Trophoblast cell (in vitro differentiated cells and primary cell): Measurements from ENCODE around the gene RABGAP1.

Experiments
- DNase-seq, 2 donors: peaks; one replicate each; pipeline ENCODE4 v3.0.0-alpha.2; 2016
- H2AFZ ChIP-seq: 2 replicates; pipeline ENCODE4 v1.6.1; 2013; ENCODE audit warnings: low read length, moderate library complexity, mild to moderate bottlenecking; ENCODE audit not compliant: insufficient read depth, poor library complexity
- H2AK5ac ChIP-seq: 2 replicates; pipeline ENCODE4 v1.6.1; 2013; ENCODE audit warnings: mild to moderate bottlenecking, low read length
- H2BK120ac ChIP-seq: 2 replicates; pipeline ENCODE4 v1.6.1; 2013; ENCODE audit warnings: low read length, mild to moderate bottlenecking, moderate library complexity; ENCODE audit not compliant: insufficient read depth, poor library complexity
- H2BK12ac ChIP-seq: 2 replicates; pipeline ENCODE4 v1.6.1; 2013; ENCODE audit warnings: mild to moderate bottlenecking, low read length, moderate library complexity
- H2BK5ac ChIP-seq: 2 replicates; pipeline ENCODE4 v1.6.1; 2013; ENCODE audit warnings: low read length, low read depth, moderate library complexity, mild to moderate bottlenecking; ENCODE audit not compliant: poor library complexity
- H3K14ac ChIP-seq: 2 replicates; pipeline ENCODE4 v1.6.1; 2013; ENCODE audit warnings: mild to moderate bottlenecking, low read length
- H3K18ac ChIP-seq: 2 replicates; pipeline ENCODE4 v1.6.1; 2013; ENCODE audit warnings: mild to moderate bottlenecking, low read length
- H3K23ac ChIP-seq: 2 replicates; pipeline ENCODE4 v1.6.1; 2013; ENCODE audit warnings: low read length
- H3K27ac ChIP-seq: 2 replicates; pipeline ENCODE4 v1.5.1; 2013; ENCODE audit warnings: low read depth, mild to moderate bottlenecking, inconsistent platforms, low read length, moderate library complexity
- H3K27me3 ChIP-seq: 2 replicates; pipeline ENCODE4 v1.6.1; 2013; ENCODE audit warnings: inconsistent platforms, mild to moderate bottlenecking, low read length, moderate library complexity; ENCODE audit not compliant: insufficient read depth
- H3K36me3 ChIP-seq, 2 experiments: 1 replicate in 1 of 2; 2 replicates in 1 of 2; pipeline ENCODE4 v1.6.1; 2013; ENCODE audit warnings: low read length in 2 of 2, mild to moderate bottlenecking in 2 of 2, moderate library complexity in 1 of 2; ENCODE audit not compliant: insufficient read depth in 2 of 2, control insufficient read depth in 1 of 2
- H3K4ac ChIP-seq: 2 replicates; pipeline ENCODE4 v1.6.1; 2013; ENCODE audit warnings: low read depth, mild to moderate bottlenecking, low read length, moderate library complexity
- H3K4me1 ChIP-seq, 2 experiments: 1 replicate in 1 of 2; 2 replicates in 1 of 2; pipeline ENCODE4 v1.6.1; 2013; ENCODE audit warnings: low read length in 2 of 2, mild to moderate bottlenecking in 2 of 2, moderate library complexity in 1 of 2; ENCODE audit not compliant: insufficient read depth in 2 of 2, control insufficient read depth in 1 of 2
- H3K4me2 ChIP-seq: 2 replicates; pipeline ENCODE4 v1.6.1; 2013; ENCODE audit warnings: inconsistent platforms, mild to moderate bottlenecking, low read length, moderate library complexity
- H3K4me3 ChIP-seq: 2 replicates; pipeline ENCODE4 v1.5.1; 2013; ENCODE audit warnings: mild to moderate bottlenecking, low read depth, low read length, inconsistent platforms
- H3K79me1 ChIP-seq: one replicate; pipeline ENCODE4 v1.6.1; 2013; ENCODE audit warnings: low read length
- H3K79me2 ChIP-seq: 2 replicates; pipeline ENCODE4 v1.6.1; 2013; ENCODE audit warnings: low read length, mild to moderate bottlenecking; ENCODE audit not compliant: control insufficient read depth, insufficient read depth, poor library complexity
- H3K9ac ChIP-seq: 2 replicates; pipeline ENCODE4 v1.6.1; 2013; ENCODE audit warnings: mild to moderate bottlenecking, low read length
- H3K9me3 ChIP-seq: 2 replicates; pipeline ENCODE4 v1.6.1; 2013; ENCODE audit warnings: low read depth, mild to moderate bottlenecking, control low read depth, inconsistent platforms, low read length; ENCODE audit not compliant: insufficient read depth
- H4K12ac ChIP-seq: 2 replicates; pipeline ENCODE4 v1.6.1; 2013; ENCODE audit warnings: low read depth, mild to moderate bottlenecking, low read length, moderate library complexity
- H4K8ac ChIP-seq: 2 replicates; pipeline ENCODE4 v1.6.1; 2013; ENCODE audit warnings: low read depth, mild to moderate bottlenecking, low read length, moderate library complexity
- H4K91ac ChIP-seq: one replicate; pipeline ENCODE4 v1.6.1; 2013; ENCODE audit warnings: low read depth, mild to moderate bottlenecking, low read length, moderate library complexity
- WGBS: extraction: QIAGEN DNeasy Blood & Tissue Kit; methylation state at CpG from one replicate; pipeline ENCODE4 v1.1.7; 2013; ENCODE audit warnings: missing lambda C conversion rate; ENCODE audit not compliant: insufficient read length, insufficient coverage; ENCODE audit errors: extremely low coverage; 5-methylcytosine and 5-hydroxymethylcytosine counted together

The RABGAP1 gene

GRCh38 chr9:122988920-122989621 lies 48.3 kb downstream of the RABGAP1 start:
- Histone ChIP-seq H4K91ac (no peak overlapping the region), H3K4me2 (no peak overlapping the region), H3K9ac (no peak overlapping the region), H3K36me3 (peaks cover 16 to 19% of the 10 kb centered on the region in 2 experiments), H2BK120ac (no peak overlapping the region), H3K14ac (no peak overlapping the region), H2BK12ac (no peak overlapping the region), H3K27ac (no peak overlapping the region), H4K12ac (no peak overlapping the region), H3K4me1 (no peaks in the 10 kb centered on the region), H3K79me1 (no peaks in the 10 kb centered on the region), H3K18ac (no peak overlapping the region), H3K23ac (no peak overlapping the region), H3K79me2 (no peaks in the 10 kb centered on the region), H3K4me3 (no peak overlapping the region), H3K4ac (no peak overlapping the region), H4K8ac (no peak overlapping the region), H2BK5ac (no peak overlapping the region), H2AK5ac (no peak overlapping the region), H3K27me3 (no peaks in the 10 kb centered on the region), H3K9me3 (no peaks in the 10 kb centered on the region), H2AFZ (no peak overlapping the region)
- WGBS, result no CpG with 5 or more reads among the region's 8 CpGs
- DNase-seq, result peak in 1 of 2 donors; percentile 10

- peak; percentile 0 to 74 for DNase-seq
- H2AFZ ChIP-seq, result no peak overlapping the region
- H3K27me3 ChIP-seq, result no peaks in the 10 kb centered on the region
- H3K36me3 ChIP-seq, result peaks cover 12 to 13% of the 10 kb centered on the region in 2 experiments
- no peak overlapping the region for H2BK120ac ChIP-seq
- H3K79me1 ChIP-seq, result no peaks in the 10 kb centered on the region
- no peak overlapping the region for H4K12ac ChIP-seq
- no peak overlapping the region for H2AK5ac ChIP-seq
- no peak overlapping the region for H4K8ac ChIP-seq
- H2BK12ac ChIP-seq, result no peak overlapping the region
- H3K14ac ChIP-seq, result no peak overlapping the region
- H2BK5ac ChIP-seq, result no peak overlapping the region
- H3K79me2 ChIP-seq, result no peaks in the 10 kb centered on the region
- no peak overlapping the region for H3K9ac ChIP-seq
- H4K91ac ChIP-seq, result no peak overlapping the region
- no peaks in the 10 kb centered on the region for H3K4me1 ChIP-seq
- no peak overlapping the region for H3K4me2 ChIP-seq
- H3K27ac ChIP-seq, result no peak overlapping the region
- H3K9me3 ChIP-seq, result no peaks in the 10 kb centered on the region
- H3K23ac ChIP-seq, result no peak overlapping the region
- no CpG with 5 or more reads among the region's 4 CpGs for WGBS
- H3K18ac ChIP-seq, result no peak overlapping the region
- no peak overlapping the region for H3K4ac ChIP-seq
- no peak overlapping the region for H3K4me3 ChIP-seq
Measured at GRCh38 chr9:122991370-122991830, 50.6 kb downstream of the RABGAP1 start.

- Histone ChIP-seq H2AFZ (no peak overlapping the region), H3K14ac (no peak overlapping the region), H3K36me3 (peaks cover 5 to 7% of the 10 kb centered on the region in 2 experiments), H2AK5ac (no peak overlapping the region), H3K79me1 (no peaks in the 10 kb centered on the region), H3K9me3 (no peaks in the 10 kb centered on the region), H4K12ac (no peak overlapping the region), H2BK120ac (no peak overlapping the region), H3K4me3 (no peak overlapping the region), H3K4me1 (no peaks in the 10 kb centered on the region), H3K4me2 (no peak overlapping the region), H4K8ac (no peak overlapping the region), H3K23ac (no peak overlapping the region), H3K27ac (no peak overlapping the region), H2BK12ac (no peak overlapping the region), H3K27me3 (no peaks in the 10 kb centered on the region), H3K79me2 (no peaks in the 10 kb centered on the region), H4K91ac (no peak overlapping the region), H3K18ac (no peak overlapping the region), H2BK5ac (no peak overlapping the region), H3K9ac (no peak overlapping the region), H3K4ac (no peak overlapping the region)
- DNase-seq, result no peak
- no CpG with 5 or more reads among the region's 1 CpG for WGBS
Measured at GRCh38 chr9:122996586-122996985, 55.8 kb downstream of the RABGAP1 start.

- Histone ChIP-seq H3K4me2 (no peak overlapping the region), H2BK5ac (no peak overlapping the region), H3K79me1 (no peaks in the 10 kb centered on the region), H2AK5ac (no peak overlapping the region), H4K91ac (no peak overlapping the region), H3K9ac (no peak overlapping the region), H4K12ac (no peak overlapping the region), H3K4me1 (no peaks in the 10 kb centered on the region), H3K79me2 (no peaks in the 10 kb centered on the region), H2BK12ac (no peak overlapping the region), H3K23ac (no peak overlapping the region), H3K36me3 (peaks cover 2 to 3% of the 10 kb centered on the region in 2 experiments), H2BK120ac (no peak overlapping the region), H3K18ac (no peak overlapping the region), H3K9me3 (no peaks in the 10 kb centered on the region), H4K8ac (no peak overlapping the region), H3K27me3 (no peaks in the 10 kb centered on the region), H2AFZ (no peak overlapping the region), H3K4ac (no peak overlapping the region), H3K27ac (no peak overlapping the region), H3K4me3 (no peak overlapping the region), H3K14ac (no peak overlapping the region)
- WGBS, result no CpG with 5 or more reads among the region's 5 CpGs
- DNase-seq, result no peak
Measured at GRCh38 chr9:122998448-122998847, 57.6 kb downstream of the RABGAP1 start.
